ENCODE data around the gene PKD1L1.

GRCh38 chr7:47978790-47979144 is 30.5 kb upstream of the PKD1L1 start:
- TF ChIP-seq CTCF (IDR thresholded peaks at IDR 0.05) (no peak), POLR2A (IDR thresholded peaks at IDR 0.05) (no peak)
